K562 (cell line): ENCODE data around the gene NR2F6. TPM values are rescaled to one million over a fixed set of nuclear protein-coding genes. Genes with fewer than 3 reads are reported as not detected.

ENCODE experiments used
- ATAC-seq: fragments of 200-7000 bp; cut with Tn5 transposase; 3 replicates; pipeline ENCODE4 v1.9.1; 2020; ENCODE audit warnings: moderate library complexity
- BruUV-seq: library from RNA; stranded (reverse); fragments of 400-500 nt; replicated peaks from 2 replicates; lab custom pipeline; 2021; lab: Mats Ljungman, UMichigan
- CTCF ChIA-PET: fragments of 300-600 bp; formaldehyde crosslinking; extraction: SDS; loops from one replicate; lab custom pipeline; 2021; ENCODE audit warnings: low intra/inter-chr PET ratio; lab: Yijun Ruan, JAX
- POLR2A ChIA-PET: fragments of 300-600, 350-650 bp; sonication (Branson Sonifier 250); formaldehyde crosslinking; extraction: SDS; loops from one replicate; lab custom pipeline; 2021; ENCODE audit warnings: antibody characterized with exemption, inconsistent platforms; lab: Yijun Ruan, JAX
- DNase-seq, 4 experiments: peaks; one replicate each; pipeline versions ENCODE4 v3.0.0 to v3.0.0-alpha.2; 2011 to 2018; ENCODE audit warnings: low spot score in 3 of 4, mixed read lengths in 3 of 4; ENCODE audit errors: extremely low read depth in 1 of 4
- FAIRE-seq: peaks from 2 replicates; lab custom pipeline; 2011; peaks lifted over from hg19 to GRCh38; lab: Jason Lieb, UNC
- H2AFZ ChIP-seq: 2 replicates; pipeline ENCODE4 v1.6.0; 2011; ENCODE audit warnings: low read depth, low read length, control low read depth, inconsistent platforms
- H3K27ac ChIP-seq: fragments of 200-600 bp; 3 replicates; pipeline ENCODE4 v1.8.0; 2011; ENCODE audit warnings: low read depth, mild to moderate bottlenecking, control low read depth, inconsistent platforms, low read length, moderate library complexity, mixed read lengths; ENCODE audit errors: extremely low read depth
- H3K27me3 ChIP-seq, 2 experiments: fragments of 300-600 bp in 1 of 2; 2 replicates in 1 of 2; 3 replicates in 1 of 2; pipeline versions ENCODE4 v1.6.0 to v1.8.0; 2011; ENCODE audit warnings: inconsistent platforms in 2 of 2, low read length in 2 of 2, mild to moderate bottlenecking in 1 of 2, mixed read lengths in 1 of 2, moderate library complexity in 1 of 2; ENCODE audit not compliant: control insufficient read depth in 2 of 2, insufficient read depth in 2 of 2
- H3K36me3 ChIP-seq: fragments of 300-600 bp; 3 replicates; pipeline ENCODE4 v1.8.0; 2011; ENCODE audit warnings: mild to moderate bottlenecking, low read length, inconsistent platforms; ENCODE audit not compliant: control insufficient read depth, insufficient read depth
- H3K4me1 ChIP-seq, 2 experiments: fragments of 200-600 bp in 1 of 2; replicated peaks in 1 of 2; 2 replicates in 1 of 2; 3 replicates in 1 of 2; pipeline versions ENCODE4 v1.5.1 to v1.8.0; 2011; ENCODE audit warnings: inconsistent platforms in 2 of 2, low read length in 2 of 2, mild to moderate bottlenecking in 1 of 2, mixed read lengths in 1 of 2, moderate library complexity in 1 of 2; ENCODE audit not compliant: control insufficient read depth in 2 of 2, insufficient read depth in 2 of 2
- H3K4me2 ChIP-seq: 2 replicates; pipeline ENCODE4 v1.6.1; 2011; ENCODE audit warnings: low read length, control low read depth, inconsistent platforms, mixed read lengths; ENCODE audit not compliant: insufficient read depth
- H3K4me3 ChIP-seq: fragments of 200-600 bp; sonication (generic), shearing (Covaris generic); 2 replicates; pipeline ENCODE4 v1.5.1; 2016; ENCODE audit warnings: control low read depth, inconsistent platforms
- H3K79me2 ChIP-seq: fragments of 200-600 bp; 3 replicates; pipeline ENCODE4 v1.8.0; 2011; ENCODE audit warnings: low read length, inconsistent platforms; ENCODE audit not compliant: control insufficient read depth, insufficient read depth
- H3K9ac ChIP-seq, 2 experiments: 2 replicates each; pipeline versions ENCODE4 v1.6.0 to v1.6.1; 2011; ENCODE audit warnings: low read depth in 2 of 2, low read length in 2 of 2, control low read depth in 1 of 2, inconsistent platforms in 1 of 2, mild to moderate bottlenecking in 1 of 2, mixed read lengths in 1 of 2; ENCODE audit not compliant: insufficient read depth in 1 of 2
- H3K9me1 ChIP-seq: one replicate; pipeline ENCODE4 v1.6.0; 2011; ENCODE audit warnings: inconsistent platforms, mild to moderate bottlenecking, low read length, moderate library complexity; ENCODE audit not compliant: control insufficient read depth, insufficient read depth
- H3K9me3 ChIP-seq: replicated peaks from 2 replicates; pipeline ENCODE4 v1.5.1; 2011; ENCODE audit warnings: low read depth, low read length, inconsistent platforms; ENCODE audit not compliant: control insufficient read depth, insufficient read depth
- H4K20me1 ChIP-seq: replicated peaks from 2 replicates; pipeline ENCODE4 v1.6.1; 2011; ENCODE audit warnings: low read length, inconsistent platforms, mixed read lengths; ENCODE audit not compliant: control insufficient read depth, insufficient read depth
- CEBPB ChIP-seq: fragments of 450-650 bp; IDR thresholded peaks from 2 replicates; pipeline ENCODE4 v1.6.1; 2016; ENCODE audit warnings: missing genetic modification characterization, missing compliant biosample characterization
- DMBX1 ChIP-seq: fragments of 250-450 bp; sonication (Bioruptor Pico); IDR thresholded peaks from 2 replicates; pipeline ENCODE4 v1.8.0; 2022; ENCODE audit warnings: inconsistent platforms, mild to moderate bottlenecking, moderate library complexity, borderline replicate concordance
- ETV1 ChIP-seq: fragments of 450-650 bp; conservative IDR thresholded peaks from 2 replicates; pipeline ENCODE4 v1.6.1; 2016; ENCODE audit warnings: missing genetic modification characterization, control low read depth, low read depth, missing compliant biosample characterization
- ILK ChIP-seq: fragments of 450-650 bp; IDR thresholded peaks from 2 replicates; pipeline ENCODE4 v1.6.1; 2016; ENCODE audit warnings: missing genetic modification characterization, low read depth, mild to moderate bottlenecking, missing compliant biosample characterization, moderate library complexity, borderline replicate concordance
- PKNOX1 ChIP-seq: fragments of 450-650 bp; IDR thresholded peaks from 2 replicates; pipeline ENCODE4 v1.6.1; 2016
- RNF219 ChIP-seq: fragments of 250-450 bp; sonication (Bioruptor Pico); IDR thresholded peaks from 2 replicates; pipeline ENCODE4 v1.5.0; 2022; ENCODE audit warnings: mild to moderate bottlenecking
- SIN3B ChIP-seq: fragments of 450-650 bp; IDR thresholded peaks from 2 replicates; pipeline ENCODE4 v1.6.1; 2017; ENCODE audit warnings: low read depth, mild to moderate bottlenecking, moderate library complexity
- ZNF224 ChIP-seq: sonication (generic); formaldehyde crosslinking; IDR thresholded peaks from 2 replicates; pipeline ENCODE4 v1.8.0; 2022; ENCODE audit warnings: mild to moderate bottlenecking, missing genetic modification reagents
- ZNF444 ChIP-seq: fragments of 250-450 bp; sonication (Bioruptor Pico); IDR thresholded peaks from 2 replicates; pipeline ENCODE4 v1.4.0; 2020; ENCODE audit warnings: mild to moderate bottlenecking, moderate library complexity
- ZNF445 ChIP-seq: fragments of 250-450 bp; sonication (Bioruptor Pico); IDR thresholded peaks from 2 replicates; pipeline ENCODE4 v1.4.0; 2020; ENCODE audit warnings: low read depth, mild to moderate bottlenecking, moderate library complexity
- WGBS: fragments of 100-300 bp; shearing (Covaris generic); methylation state at CpG from one replicate; pipeline ENCODE4 v1.1.6; 2016; ENCODE audit warnings: low coverage, mixed read lengths; ENCODE audit not compliant: insufficient coverage; ENCODE audit errors: missing lambda C conversion rate; 5-methylcytosine and 5-hydroxymethylcytosine counted together
- in situ Hi-C: fragments of 300-500 bp; cut with MboI; formaldehyde crosslinking; loops from 4 replicates; pipeline ENCODE4 v1.15.0; 2018; ENCODE audit warnings: inconsistent platforms, mixed read lengths
- intact Hi-C: fragments of 100-400 bp; cut with micrococcal nuclease; formaldehyde crosslinking; loops from 2 replicates; pipeline ENCODE4 v1.14.2; 2022
- polyA plus RNA-seq, 8 experiments: library from polyadenylated mRNA; depleted of rRNA in 4 of 8; stranded (reverse) in 5 of 8; unstranded in 3 of 8; fragments of >200 nt; fragmentation: Nextera tagmentation in 2 of 8; fragmentation: Illumina TruSeq in 1 of 8; extraction: Ambion mirVana in 2 of 8; extraction: Trizol in 1 of 8; gene quantifications; 2 replicates each; pipeline versions ENCODE4 v1.2.1 to v1.2.3, GENCODE V29; 2011 to 2014; ENCODE audit warnings: inconsistent platforms in 1 of 8, missing spikeins in 1 of 8
- total RNA-seq, 7 experiments: library from RNA; depleted of rRNA in 6 of 7; stranded (reverse); fragments of >200 nt in 6 of 7; fragmentation: Illumina TruSeq in 2 of 7; extraction: Trizol in 2 of 7; gene quantifications; 2 replicates each; pipeline versions ENCODE4 v1.2.1 to v1.2.3, GENCODE V29; 2011 to 2021; ENCODE audit warnings: low replicate concordance in 1 of 7

Gene NR2F6
- total and polyA plus RNA-seq, 9 of the 15 experiments (the other 6 are each of a cell fraction or from before 2014, with no cell fraction given), result 0.76 to 97.5 (median 18.8) TPM

DNA sequence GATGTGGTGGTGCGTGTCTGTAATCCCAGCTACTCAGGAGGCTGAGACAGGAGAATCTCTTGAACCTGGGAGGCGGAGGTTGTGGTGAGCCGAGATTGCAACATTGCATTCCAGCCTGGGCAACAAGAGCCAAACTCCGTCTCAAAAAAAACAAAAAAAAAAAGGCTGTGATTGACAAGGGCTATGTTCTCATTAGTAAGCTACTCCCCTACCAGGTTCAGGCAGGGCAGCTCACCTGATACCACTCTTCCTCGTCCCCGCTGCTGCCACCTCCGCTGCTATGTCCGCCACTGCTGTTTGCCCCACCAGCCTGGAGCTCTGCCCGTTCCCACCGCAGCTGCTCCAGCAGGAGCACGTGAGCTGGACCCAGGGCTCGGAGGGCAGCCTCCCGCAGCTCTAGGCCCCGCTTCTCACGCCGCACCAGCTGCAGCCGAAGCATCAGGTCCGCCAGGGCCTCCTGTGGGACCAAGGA, 9.5 kb upstream of the NR2F6 start:
- in situ Hi-C loops (no loop called here), intact Hi-C loops (no loop called here)
- peak overlapping the region in 1 of 2 experiments; percentile 35; a peak in 2 of 4 replicates for H3K9ac ChIP-seq
- H3K4me1 ChIP-seq, result peaks cover 0 to 11% of the 10 kb centered on the region in 2 experiments; a peak in 2 of 5 replicates
- no peak overlapping the region for H2AFZ ChIP-seq
- ATAC-seq (no peak), FAIRE-seq (no peak), DNase-seq (no peak)
- H3K36me3 ChIP-seq, result no peaks in the 10 kb centered on the region
- no peak overlapping the region for H3K4me2 ChIP-seq
- H3K9me1 ChIP-seq, result no peaks in the 10 kb centered on the region
- H4K20me1 ChIP-seq, result no peaks in the 10 kb centered on the region
- POLR2A ChIA-PET, result interaction anchor here (1.5 to 2.0 kb wide), 2 partner anchors 12 to 54 kb away, joined by 4 to 9 read pairs; partner anchors contain the start of genes BABAM1 and DDA1
- H3K79me2 ChIP-seq, result no peaks in the 10 kb centered on the region
- BruUV-seq, result no TSS peak
- H3K27ac ChIP-seq, result no peak overlapping the region
- H3K9me3 ChIP-seq, result no peaks in the 10 kb centered on the region
- no peaks in the 10 kb centered on the region for H3K27me3 ChIP-seq
- 61% methylated on average over 15 of the region's 18 CpGs for WGBS
- no peak overlapping the region for H3K4me3 ChIP-seq
- TF ChIP-seq PKNOX1, result peak; percentile 68
- 0 out of 2 replicates have a peak, but pooled peaks have one; percentile 50 for TF ChIP-seq CEBPB (tag)
- TF ChIP-seq ILK, result no peak
- TF ChIP-seq ZNF444 (CRISPR knock-in tag), result no peak
- no peak for TF ChIP-seq ZNF445
- TF ChIP-seq ETV1, result no peak
- no peak for TF ChIP-seq RNF219
- no peak for TF ChIP-seq ZNF224 (CRISPR knock-in tag)
- TF ChIP-seq SIN3B, result no peak
- TF ChIP-seq DMBX1 (CRISPR knock-in tag), result no peak
- CTCF ChIA-PET, result no interaction called here
